ENCODE data around the gene GBF1.

- no peak for TF ChIP-seq CTCF (IDR thresholded peaks at IDR 0.05; ENCODE audit: low read depth, low read length)
- no peak for TF ChIP-seq EZH2phosphoT487 (IDR thresholded peaks at IDR 0.05; ENCODE audit: low read depth)
These were observed 2.4 kb downstream of the GBF1 start for GRCh38 chr10:102247734-102248133.
